GM12872 (cell line): ENCODE results near the gene WFDC5.

ENCODE experiments used
- CTCF ChIP-seq: IDR thresholded peaks from 3 replicates; pipeline ENCODE4 v1.5.1; 2011; ENCODE audit warnings: low read depth, mild to moderate bottlenecking, low read length, moderate library complexity; ENCODE audit not compliant: insufficient read depth

WFDC5 gene

DNA sequence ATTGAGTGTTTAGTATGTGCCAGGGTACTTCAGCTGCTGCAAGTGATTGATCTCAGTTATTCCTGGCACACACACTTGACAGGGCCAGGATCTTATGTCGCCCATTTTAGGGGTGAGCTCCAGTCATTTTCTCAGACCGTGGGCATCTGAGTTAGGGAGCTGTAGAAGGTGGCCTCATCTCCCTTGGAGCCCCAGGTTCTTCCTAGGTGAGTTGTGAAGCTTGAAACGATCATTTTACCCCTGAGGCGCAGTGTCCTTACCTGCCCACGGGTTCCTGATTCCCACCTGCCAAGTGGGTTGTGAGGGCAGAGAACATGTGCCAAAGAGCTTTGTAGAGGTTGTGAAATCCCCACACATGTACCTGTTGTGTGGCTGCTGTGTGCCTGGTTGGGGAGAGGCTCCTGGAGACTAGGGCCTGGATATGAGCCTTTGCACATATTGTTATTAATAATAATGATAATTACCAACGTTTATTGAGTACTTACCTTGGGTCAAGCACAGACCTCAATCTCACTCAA lies 13.6 kb downstream of the WFDC5 start:
- no peak for TF ChIP-seq CTCF

DNA sequence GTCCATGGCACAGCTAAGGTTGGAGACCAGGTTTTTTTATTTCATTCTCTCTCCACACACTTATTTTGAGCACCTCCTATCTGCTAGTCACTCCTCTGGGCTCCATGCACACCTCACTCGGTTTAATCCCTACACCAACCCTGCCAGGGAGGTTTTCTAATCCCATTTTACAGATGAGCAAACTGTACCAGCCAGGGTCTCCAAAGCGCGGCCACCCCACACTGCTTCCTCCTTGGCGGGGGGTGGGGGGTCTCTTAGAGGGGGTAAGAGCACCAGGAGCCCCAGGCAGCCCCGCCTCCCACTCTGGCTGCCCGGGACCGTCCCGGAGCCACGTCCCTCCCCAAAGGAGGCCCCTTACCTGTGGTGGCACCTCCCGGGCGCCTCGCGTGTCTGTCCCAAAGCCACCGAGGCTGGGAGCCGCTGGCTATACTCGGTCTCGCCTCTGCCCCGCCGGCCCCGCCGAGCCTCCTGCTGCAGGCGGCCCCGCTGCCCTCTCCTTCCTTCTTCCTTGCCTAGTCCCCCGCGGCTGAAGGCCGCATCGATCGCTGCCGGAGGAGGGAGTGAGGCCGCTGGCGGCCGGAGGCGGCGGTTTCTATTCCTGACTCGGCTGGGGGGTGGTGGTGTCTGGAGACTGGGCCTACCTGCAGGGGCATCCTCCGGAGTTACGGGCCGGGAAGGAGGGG lies 14.3 kb downstream of the WFDC5 start, which contains the start of gene KCNS1:
Gene KCNS1 (minus strand): TSS at position 565 of the 683 bp plus-strand sequence. CDS start 1,891 bp downstream, outside the sequence.
- no peak for TF ChIP-seq CTCF

DNA sequence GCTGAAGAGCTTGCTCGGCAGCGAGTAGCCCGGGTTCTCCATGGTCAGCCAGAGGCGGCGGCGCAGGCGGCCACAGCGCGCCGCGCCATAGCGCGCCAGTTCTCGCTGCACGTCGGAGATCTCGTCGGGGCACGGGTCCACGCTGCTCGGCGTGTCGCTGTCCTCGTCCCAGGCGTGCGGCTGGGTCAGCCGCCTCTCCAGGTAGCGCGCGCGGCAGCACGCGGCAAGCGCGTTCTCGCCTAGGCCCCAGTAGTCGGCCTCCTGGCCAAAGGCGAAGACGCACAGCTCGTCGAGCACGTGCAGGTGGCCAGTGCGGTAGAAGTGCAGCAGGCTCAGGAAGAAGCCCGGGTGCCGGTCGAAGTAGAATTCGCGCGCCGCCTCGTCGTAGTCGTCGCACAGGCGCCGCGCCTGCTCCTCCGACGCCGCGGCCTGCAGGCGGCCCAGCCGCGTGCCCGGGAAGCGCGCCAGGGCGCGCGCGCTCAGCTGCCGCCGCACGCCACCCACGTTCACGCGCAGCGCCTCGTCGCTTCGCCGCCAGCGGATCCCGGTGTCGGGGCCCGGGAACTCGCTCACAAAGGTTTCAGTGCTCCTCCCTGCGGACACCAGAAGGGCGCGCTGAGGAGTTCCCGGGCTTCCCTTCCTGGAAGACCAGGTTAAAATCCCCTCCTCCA lies 16.7 kb downstream of the WFDC5 start:
- TF ChIP-seq CTCF: peak; percentile 18; the same call in 1 of the 3 replicates

GRCh38 chr20:45097485-45098102 lies 17.4 kb downstream of the WFDC5 start:
- TF ChIP-seq CTCF: peak; percentile 62

GRCh38 chr20:45096781-45097180 lies 18.2 kb downstream of the WFDC5 start:
- no peak for TF ChIP-seq CTCF

- peak; percentile 82 for TF ChIP-seq CTCF
Measured at GRCh38 chr20:45095805-45096238, 19.2 kb downstream of the WFDC5 start.
